Measurements from ENCODE around the gene STRADB.

Gene STRADB

GRCh38 chr2:201517094-201517493, 65.6 kb downstream of the STRADB start:
- Histone ChIP-seq H3K27ac (no peak overlapping the region), H3K4me3 (no peak overlapping the region)

GRCh38 chr2:201520201-201520600, 68.7 kb downstream of the STRADB start:
- H3K4me3 ChIP-seq = no peak overlapping the region
- no peak overlapping the region for H3K27ac ChIP-seq

- Histone ChIP-seq H3K27ac (no peak overlapping the region), H3K4me3 (no peak overlapping the region)
Measured at GRCh38 chr2:201522965-201523364, 71.4 kb downstream of the STRADB start.

GRCh38 chr2:201523506-201523905, 72.0 kb downstream of the STRADB start:
- no peak overlapping the region for H3K4me3 ChIP-seq
- H3K27ac ChIP-seq = no peak overlapping the region

Measured in skin epidermis (tissue), 12 donors.